Parietal lobe (tissue), 1 donor: ENCODE measurements around the gene FGF11. TPM values are rescaled to one million over a fixed set of nuclear protein-coding genes. Genes with fewer than 3 reads are reported as not detected.

ENCODE experiments used
- total RNA-seq: library from RNA; depleted of rRNA; stranded (reverse); fragments of >200 nt; gene quantifications from one replicate; pipeline ENCODE4 v1.2.3, GENCODE V29; 2014

FGF11 gene
- total RNA-seq: 13.1 TPM

GRCh38 chr17:7439462-7440112 lies at the start of gene FGF11:
Gene FGF11 (plus strand): TSS chr17:7439512. CDS start chr17:7439621, 109 bp downstream.

GRCh38 chr17:7394452-7395191 lies 44.7 kb upstream of the FGF11 start, which contains the start of gene PLSCR3:
Gene PLSCR3 (minus strand): TSS chr17:7394525. CDS start chr17:7394110, 415 bp downstream.

DNA sequence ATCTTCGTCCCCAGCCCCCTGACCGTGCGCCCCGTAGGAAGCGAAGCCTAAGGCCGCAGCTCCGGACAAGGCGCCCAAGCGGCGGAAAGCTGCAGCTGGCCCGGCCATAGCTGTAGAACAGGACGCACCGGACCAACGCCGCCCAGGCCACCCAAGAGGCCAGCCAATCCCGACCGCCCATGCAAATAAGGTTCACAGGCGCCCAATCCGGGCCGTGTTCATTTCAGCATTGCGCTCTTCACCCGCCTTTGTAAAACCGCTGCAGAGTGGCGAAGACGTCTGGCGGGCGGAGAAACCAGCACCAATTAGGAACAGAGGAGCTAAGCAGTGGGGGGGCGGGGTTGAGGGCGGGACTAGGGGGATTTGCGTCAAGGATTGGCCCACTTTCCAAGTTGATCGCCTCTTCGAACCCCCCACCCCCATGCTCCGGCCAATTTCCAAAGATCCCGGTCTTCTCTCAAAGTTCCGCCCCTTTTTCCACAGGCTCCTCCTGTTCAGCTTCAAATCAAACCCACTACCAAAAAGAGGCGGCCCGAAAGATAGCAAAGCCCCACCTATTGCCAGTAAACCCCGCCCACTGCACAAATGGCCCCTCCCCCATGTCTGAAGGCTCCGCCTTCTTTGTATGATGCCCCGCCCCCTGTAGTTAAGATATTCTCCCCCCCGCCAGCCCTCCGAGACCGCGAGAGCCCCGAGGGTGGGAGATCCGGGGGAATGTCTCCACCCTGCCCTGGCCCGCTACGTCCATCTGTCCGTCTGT lies 35.2 kb upstream of the FGF11 start, which contains the start of gene TMEM256:
Gene TMEM256, minus strand, starts transcription at position 121 of the 760 bp plus-strand sequence. Its CDS starts 13 bp downstream, at position 108.

GRCh38 chr17:7407485-7408251 lies 31.6 kb upstream of the FGF11 start, which contains the start of gene NLGN2:
Gene NLGN2 (plus strand): TSS chr17:7407845. CDS start chr17:7408256, 411 bp downstream.

DNA sequence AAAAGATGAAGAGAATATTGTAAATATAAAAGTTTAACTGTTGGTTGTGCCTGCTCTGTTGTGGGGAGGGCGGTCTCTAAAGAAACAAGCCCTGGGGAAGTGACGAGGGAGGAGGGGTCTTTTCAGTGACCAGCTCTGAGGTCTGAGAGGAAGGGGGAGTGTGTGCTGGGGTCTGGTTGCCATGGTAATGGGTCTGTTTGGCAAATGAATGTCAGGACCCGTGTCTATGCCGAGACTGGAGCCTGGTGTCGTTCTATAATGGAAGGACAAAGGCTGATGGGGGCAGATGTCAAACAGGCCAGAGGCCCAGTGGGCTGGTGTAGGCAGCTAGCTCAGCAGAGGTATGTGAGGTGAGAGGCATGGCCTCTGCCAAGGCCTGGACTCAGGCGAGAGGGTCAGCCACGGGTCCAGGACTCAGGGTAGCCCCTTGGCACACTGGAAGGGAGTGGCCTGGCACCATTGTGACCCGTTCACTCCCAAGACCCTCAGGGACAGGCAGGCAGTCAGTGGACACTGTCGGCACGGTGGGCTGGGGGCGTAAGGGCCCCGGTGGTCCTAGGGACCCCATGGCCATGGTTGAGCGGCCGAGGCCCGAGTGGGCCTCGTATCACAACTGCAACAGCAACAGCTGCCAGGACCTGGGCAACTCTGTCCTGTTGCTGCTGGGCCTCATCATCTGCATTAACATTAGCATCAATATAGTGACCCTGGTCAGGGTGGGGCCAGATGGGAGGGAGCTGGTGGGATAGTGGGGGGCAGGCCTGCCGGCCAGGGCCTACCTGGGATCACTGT lies 19.3 kb upstream of the FGF11 start, which contains the start of gene SPEM1:
Gene SPEM1, plus strand, starts transcription at position 506 of the 792 bp plus-strand sequence. Its CDS starts 61 bp downstream, at position 567.

DNA sequence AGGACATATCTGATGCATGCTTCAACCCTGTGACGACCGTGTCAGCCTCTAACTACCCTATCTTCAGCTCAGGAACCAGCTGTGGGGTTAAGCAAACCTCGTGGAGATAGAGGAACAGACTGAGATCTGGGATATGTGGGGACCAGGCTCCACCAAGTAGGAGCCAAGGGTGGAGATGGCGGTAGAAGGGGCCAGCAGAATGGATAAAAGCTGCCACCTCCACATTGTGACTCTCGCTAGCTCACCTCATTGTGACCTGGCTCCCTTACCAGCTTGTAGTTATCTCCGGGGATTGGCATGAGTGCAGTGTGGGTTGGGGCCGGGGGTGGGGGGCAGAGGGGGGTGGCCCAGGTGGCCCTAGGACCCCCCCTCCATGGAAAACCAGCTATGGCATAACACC lies 14.0 kb upstream of the FGF11 start, which contains the start of gene SPEM2:
Gene SPEM2, plus strand, starts transcription at position 301 of the 400 bp plus-strand sequence. Its CDS starts 73 bp downstream, at position 374.

GRCh38 chr17:7428557-7428956 lies 10.8 kb upstream of the FGF11 start, which contains the start of gene SPEM3:
Gene SPEM3 (plus strand): TSS chr17:7428857. CDS start chr17:7428903, 46 bp downstream.

GRCh38 chr17:7444682-7445618 lies 5.6 kb downstream of the FGF11 start, which contains the start of gene CHRNB1:
Gene CHRNB1 (plus strand): TSS chr17:7445061. CDS start chr17:7445128, 67 bp downstream.

GRCh38 chr17:7479213-7480088 lies 40.1 kb downstream of the FGF11 start, which contains the start of gene ZBTB4:
Gene ZBTB4 (minus strand): TSS chr17:7479631. CDS start chr17:7466801, 12,830 bp downstream.

DNA sequence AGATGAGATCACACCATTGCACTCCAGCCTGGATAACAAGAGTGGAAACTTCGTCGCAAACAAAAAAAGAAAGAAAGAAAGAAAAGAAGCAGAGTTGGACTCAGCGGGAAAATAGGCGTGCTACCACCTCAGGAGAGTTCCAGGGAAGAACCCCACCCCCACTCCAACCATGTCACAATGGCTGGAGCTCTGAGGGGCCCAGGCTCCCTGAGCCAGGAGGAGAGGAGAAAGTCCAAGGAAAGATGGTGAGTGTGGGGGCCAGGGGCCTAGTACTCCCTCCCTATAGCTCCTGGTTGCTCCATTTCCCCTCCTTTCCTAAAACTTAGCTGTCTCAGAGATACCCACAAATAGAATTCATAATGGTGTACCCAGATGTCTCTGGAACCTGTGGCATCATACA lies 42.0 kb downstream of the FGF11 start, which contains the start of gene SLC35G6:
Gene SLC35G6, plus strand, starts transcription at position 172 of the 400 bp plus-strand sequence. Its CDS starts 71 bp downstream, at position 243.

DNA sequence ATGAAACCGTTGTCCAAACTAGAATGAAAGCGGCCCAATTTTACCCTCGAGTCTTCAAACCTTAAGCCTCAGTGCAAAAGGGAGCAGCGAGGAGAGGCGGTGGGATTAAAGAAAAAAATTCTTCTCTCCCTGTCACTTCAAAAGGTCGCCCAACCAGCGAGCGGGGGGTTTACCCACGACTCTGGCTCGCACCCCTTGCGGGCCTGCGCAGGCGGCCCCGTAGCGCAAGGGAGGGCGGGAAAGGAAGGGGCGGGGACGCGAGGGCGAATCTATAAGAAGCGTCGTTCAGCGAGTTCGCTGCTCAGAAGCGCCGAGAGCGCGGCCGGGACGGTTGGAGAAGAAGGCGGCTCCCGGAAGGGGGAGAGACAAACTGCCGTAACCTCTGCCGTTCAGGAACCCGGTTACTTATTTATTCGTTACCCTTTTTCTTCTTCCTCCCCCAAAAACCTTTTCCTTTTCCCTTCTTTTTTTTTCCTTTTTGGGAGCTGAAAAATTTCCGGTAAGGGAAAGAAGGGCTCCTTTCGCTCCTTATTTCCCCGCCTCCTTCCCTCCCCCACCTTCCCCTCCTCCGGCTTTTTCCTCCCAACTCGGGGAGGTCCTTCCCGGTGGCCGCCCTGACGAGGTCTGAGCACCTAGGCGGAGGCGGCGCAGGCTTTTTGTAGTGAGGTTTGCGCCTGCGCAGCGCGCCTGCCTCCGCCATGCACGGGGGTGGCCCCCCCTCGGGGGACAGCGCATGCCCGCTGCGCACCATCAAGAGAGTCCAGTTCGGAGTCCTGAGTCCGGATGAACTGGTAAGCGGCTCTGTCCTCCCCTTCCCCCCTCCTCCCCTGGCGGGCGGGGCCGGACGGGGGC lies 45.0 kb downstream of the FGF11 start, which contains the start of gene POLR2A:
Gene POLR2A, plus strand, starts transcription at position 300 of the 852 bp plus-strand sequence.

Other genes starting within 250 kb of the FGF11 start
- gene DLG4, start 219.7 kb upstream of the FGF11 start, total RNA-seq: 155 TPM
- gene ACADVL, start 219.6 kb upstream of the FGF11 start, total RNA-seq: 147 TPM
- gene DVL2, start 205.0 kb upstream of the FGF11 start, total RNA-seq: 81.4 TPM
- gene PHF23, start 200.1 kb upstream of the FGF11 start, total RNA-seq: 25.7 TPM
- 103 TPM for gene GABARAP, start 197.1 kb upstream of the FGF11 start, total RNA-seq
- 34.1 TPM for gene CTDNEP1, start 187.8 kb upstream of the FGF11 start, total RNA-seq
- 26.6 TPM for gene ELP5, start 187.3 kb upstream of the FGF11 start, total RNA-seq
- not detected for gene CLDN7, start 177.0 kb upstream of the FGF11 start, total RNA-seq
- not detected for gene SLC2A4, start 157.8 kb upstream of the FGF11 start, total RNA-seq
- gene YBX2, start 144.9 kb upstream of the FGF11 start, total RNA-seq: 2.5 TPM
- 132 TPM for gene EIF5A, start 131.9 kb upstream of the FGF11 start, total RNA-seq
- gene GPS2, start 124.2 kb upstream of the FGF11 start, total RNA-seq: 59.8 TPM
- 61.0 TPM for gene NEURL4, start 110.2 kb upstream of the FGF11 start, total RNA-seq
- not detected for gene ACAP1, start 103.0 kb upstream of the FGF11 start, total RNA-seq
- gene KCTD11, start 87.3 kb upstream of the FGF11 start, total RNA-seq: 2.5 TPM
- not detected for gene TMEM95, start 84.4 kb upstream of the FGF11 start, total RNA-seq
- 1.3 TPM for gene TNK1, start 58.4 kb upstream of the FGF11 start, total RNA-seq
- gene PLSCR3, start 45.0 kb upstream of the FGF11 start, total RNA-seq: 29.7 TPM
- gene TMEM256, start 35.4 kb upstream of the FGF11 start, total RNA-seq: 42.9 TPM
- 22.8 TPM for gene NLGN2, start 31.7 kb upstream of the FGF11 start, total RNA-seq
- gene SPEM1, start 19.2 kb upstream of the FGF11 start, total RNA-seq: not detected
- gene SPEM2, start 13.9 kb upstream of the FGF11 start, total RNA-seq: not detected
- not detected for gene SPEM3, start 10.7 kb upstream of the FGF11 start, total RNA-seq
- 1.9 TPM for gene TMEM102, start 4.1 kb upstream of the FGF11 start, total RNA-seq
- gene CHRNB1, start 5.5 kb downstream of the FGF11 start, total RNA-seq: 15.3 TPM
- 20.0 TPM for gene ZBTB4, start 40.1 kb downstream of the FGF11 start, total RNA-seq
- not detected for gene SLC35G6, start 41.9 kb downstream of the FGF11 start, total RNA-seq
- gene POLR2A, start 44.9 kb downstream of the FGF11 start, total RNA-seq: 106 TPM
- 6.6 TPM for gene TNFSF12, start 109.5 kb downstream of the FGF11 start, total RNA-seq
- gene TNFSF13, start 119.2 kb downstream of the FGF11 start, total RNA-seq: 0.94 TPM
- 67.6 TPM for gene SENP3, start 122.4 kb downstream of the FGF11 start, total RNA-seq
- gene CD68, start 140.1 kb downstream of the FGF11 start, total RNA-seq: 1.6 TPM
- gene MPDU1, start 144.3 kb downstream of the FGF11 start, total RNA-seq: 36.6 TPM
- gene SOX15, start 150.6 kb downstream of the FGF11 start, total RNA-seq: 1.6 TPM
- 52.9 TPM for gene FXR2, start 175.4 kb downstream of the FGF11 start, total RNA-seq
- gene SAT2, start 188.3 kb downstream of the FGF11 start, total RNA-seq: 32.2 TPM
- gene SHBG, start 190.6 kb downstream of the FGF11 start, total RNA-seq: not detected
- gene ATP1B2, start 211.4 kb downstream of the FGF11 start, total RNA-seq: 16.6 TPM
- gene TP53, start 248.0 kb downstream of the FGF11 start, total RNA-seq: 15.3 TPM
- 11.6 TPM for gene WRAP53, start 249.0 kb downstream of the FGF11 start, total RNA-seq